Measurements from ENCODE around the gene FAM168B. TPM values are rescaled to one million over a fixed set of nuclear protein-coding genes. Genes with fewer than 3 reads are reported as not detected.

Gene FAM168B, protein sequence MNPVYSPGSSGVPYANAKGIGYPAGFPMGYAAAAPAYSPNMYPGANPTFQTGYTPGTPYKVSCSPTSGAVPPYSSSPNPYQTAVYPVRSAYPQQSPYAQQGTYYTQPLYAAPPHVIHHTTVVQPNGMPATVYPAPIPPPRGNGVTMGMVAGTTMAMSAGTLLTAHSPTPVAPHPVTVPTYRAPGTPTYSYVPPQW
- 75.1 and 81.4 TPM in 2 replicates for total RNA-seq (2021)
- long read RNA-seq, transcript FAM168B-201 (7 exons, 944 nt): major isoform, 7 of 62 reads
- long read RNA-seq, partial matches to known transcripts: 1 of 62 reads
- long read RNA-seq, other reads (novel, unspliced or antisense): 54 of 62 reads

DNA sequence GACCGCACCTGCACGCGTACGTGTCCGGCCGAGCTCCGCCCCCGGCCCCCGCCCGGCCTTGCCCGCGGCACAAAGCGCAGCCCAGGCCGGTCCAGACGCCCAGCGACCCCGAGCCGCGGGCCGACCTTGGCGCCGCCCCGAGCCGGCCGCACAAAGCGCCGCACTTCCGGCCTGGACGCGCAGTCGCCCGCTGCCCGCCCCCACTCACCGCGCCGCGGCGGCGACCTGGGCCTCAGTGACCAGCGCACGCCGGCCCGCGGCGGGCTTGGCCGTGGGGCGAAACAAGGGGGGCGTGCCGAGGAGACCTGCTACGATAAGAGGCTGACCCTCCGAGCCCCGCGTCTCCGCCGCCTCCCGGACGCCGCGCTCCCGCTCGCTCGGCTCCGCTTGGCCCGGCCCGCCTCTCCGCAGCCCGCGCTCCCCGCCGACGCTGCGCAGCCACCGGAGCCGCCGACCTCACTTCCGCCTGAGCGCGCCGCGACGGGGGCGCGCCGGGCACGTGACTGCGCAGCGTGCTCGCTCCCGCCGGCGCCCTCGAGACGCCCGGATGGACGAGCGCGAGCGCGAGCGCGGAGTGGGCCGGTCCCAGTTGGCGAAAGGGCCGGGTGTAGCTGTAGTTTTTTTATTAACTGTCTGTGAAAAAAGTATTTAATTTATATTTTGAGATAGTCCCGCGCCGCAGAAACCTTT lies at the start of gene FAM168B:
Gene FAM168B (minus strand): TSS at position 455 of the 690 bp plus-strand sequence. CDS start 10,814 bp downstream, outside the sequence.
- no peaks in the 10 kb centered on the region for H3K4me1 ChIP-seq (ENCODE audit: insufficient read depth, low read length)
- H4K20me1 ChIP-seq (ENCODE audit: control insufficient read depth, insufficient read depth, insufficient read length): no peaks in the 10 kb centered on the region
- H4K5ac ChIP-seq (ENCODE audit: insufficient read length, low read depth, low read length): no peak within 1 kb of the TSS
- H3K18ac ChIP-seq (ENCODE audit: insufficient read length, low read depth, low read length): peak within 1 kb of the TSS; percentile 98
- TF ChIP-seq, protein P1, sequence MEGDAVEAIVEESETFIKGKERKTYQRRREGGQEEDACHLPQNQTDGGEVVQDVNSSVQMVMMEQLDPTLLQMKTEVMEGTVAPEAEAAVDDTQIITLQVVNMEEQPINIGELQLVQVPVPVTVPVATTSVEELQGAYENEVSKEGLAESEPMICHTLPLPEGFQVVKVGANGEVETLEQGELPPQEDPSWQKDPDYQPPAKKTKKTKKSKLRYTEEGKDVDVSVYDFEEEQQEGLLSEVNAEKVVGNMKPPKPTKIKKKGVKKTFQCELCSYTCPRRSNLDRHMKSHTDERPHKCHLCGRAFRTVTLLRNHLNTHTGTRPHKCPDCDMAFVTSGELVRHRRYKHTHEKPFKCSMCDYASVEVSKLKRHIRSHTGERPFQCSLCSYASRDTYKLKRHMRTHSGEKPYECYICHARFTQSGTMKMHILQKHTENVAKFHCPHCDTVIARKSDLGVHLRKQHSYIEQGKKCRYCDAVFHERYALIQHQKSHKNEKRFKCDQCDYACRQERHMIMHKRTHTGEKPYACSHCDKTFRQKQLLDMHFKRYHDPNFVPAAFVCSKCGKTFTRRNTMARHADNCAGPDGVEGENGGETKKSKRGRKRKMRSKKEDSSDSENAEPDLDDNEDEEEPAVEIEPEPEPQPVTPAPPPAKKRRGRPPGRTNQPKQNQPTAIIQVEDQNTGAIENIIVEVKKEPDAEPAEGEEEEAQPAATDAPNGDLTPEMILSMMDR (conservative IDR thresholded peaks at IDR 0.05): no peak
- no peak within 1 kb of the TSS for H3T11ph ChIP-seq (ENCODE audit: low read length)
- Mint-ChIP-seq H3K27me3 (ENCODE audit: low read depth) (no peaks in the 10 kb centered on the region), H3K4me3 (peak within 1 kb of the TSS; percentile 85 to 89), H3K27ac (peak within 1 kb of the TSS; percentile 91 to 96 (median 92)), H3K36me3 (ENCODE audit: insufficient read depth in 1 of 3, low read depth in 3 of 3) (peaks cover 18 to 32% (median 24%) of the 10 kb centered on the region in 3 experiments; a peak in 6 of 7 replicates), H3K9me3 (no peaks in the 10 kb centered on the region; a peak in 1 of 5 replicates), H3K4me1 (peaks cover 4 to 7% of the 10 kb centered on the region in 2 experiments; a peak in 2 of 4 replicates)
- H3K79me2 ChIP-seq (ENCODE audit: insufficient read depth, low read length): peaks cover 27% of the 10 kb centered on the region; the same call in 1 of the 2 replicates
- H4K8ac ChIP-seq (replicated peaks; ENCODE audit: insufficient read length, low read depth, low read length): no peak within 1 kb of the TSS
- peak within 1 kb of the TSS; percentile 81 for H2BK5ac ChIP-seq (ENCODE audit: insufficient read length, low read length)
- H3K23ac ChIP-seq (ENCODE audit: insufficient read length, low read depth, low read length): no peak within 1 kb of the TSS
- H3K56ac ChIP-seq (ENCODE audit: insufficient read length, low read depth, low read length): no peak within 1 kb of the TSS
- H3K79me1 ChIP-seq (ENCODE audit: insufficient read depth, low read depth, low read length, poor library complexity, severe bottlenecking): peaks cover 3% of the 10 kb centered on the region
- H3K27ac ChIP-seq (ENCODE audit: insufficient read length, low read depth, low read length): peak within 1 kb of the TSS; percentile 63
- no peaks in the 10 kb centered on the region for H3K27me3 ChIP-seq (ENCODE audit: insufficient read depth, low read length)
- peak within 1 kb of the TSS; percentile 46 for H3K4me2 ChIP-seq (ENCODE audit: insufficient read depth, insufficient read length, low read length)
- peak within 1 kb of the TSS; percentile 86 for H3K9ac ChIP-seq (ENCODE audit: extremely low read depth, insufficient read length, low read length)
- H2BK15ac ChIP-seq (ENCODE audit: low read depth, low read length): no peak within 1 kb of the TSS; the same call in 1 of the 2 replicates
- H3K9me3 ChIP-seq (ENCODE audit: control insufficient read depth, low read depth, low read length): no peaks in the 10 kb centered on the region
- no peak within 1 kb of the TSS for H4K91ac ChIP-seq (ENCODE audit: insufficient read length, low read depth, low read length)
- no peak within 1 kb of the TSS for H2AK5ac ChIP-seq (ENCODE audit: insufficient read length, low read length)
- whole genome bisulfite sequencing (ENCODE audit: extremely low coverage, insufficient read length, low lambda C conversion rate): no CpG with 5 or more reads among the region's 107 CpGs
- H2BK120ac ChIP-seq (ENCODE audit: low read depth, low read length, poor library complexity, severe bottlenecking): no peak within 1 kb of the TSS
- H2BK12ac ChIP-seq (ENCODE audit: insufficient read length, low read depth, low read length): no peak within 1 kb of the TSS
- no peak within 1 kb of the TSS for H2AFZ ChIP-seq (ENCODE audit: low read length)
- H2BK20ac ChIP-seq (ENCODE audit: low read depth, low read length, poor library complexity, severe bottlenecking): no peak within 1 kb of the TSS
- no peaks in the 10 kb centered on the region for H3K23me2 ChIP-seq (ENCODE audit: insufficient read length, low read depth, low read length, poor library complexity, severe bottlenecking)
- H3K4ac ChIP-seq (ENCODE audit: low read depth, low read length): no peak within 1 kb of the TSS; the same call in 1 of the 2 replicates
- peak; percentile 87 for DNase-seq
- peak within 1 kb of the TSS; percentile 100 for H3K14ac ChIP-seq (ENCODE audit: insufficient read depth, low read length)

Measured in H9 (cell line).